CD4-positive, alpha-beta T cell treated with Interleukin-4 for 1 hour (primary cell): ENCODE data around the gene GPR176.
A peak's percentile ranks its signal among the peaks of the same experiment; 100 is the strongest.

Experiments
- DNase-seq, 2 donors: peaks; one replicate each; pipeline ENCODE4 v3.0.0-alpha.2; 2020 to 2022

Gene GPR176

DNA sequence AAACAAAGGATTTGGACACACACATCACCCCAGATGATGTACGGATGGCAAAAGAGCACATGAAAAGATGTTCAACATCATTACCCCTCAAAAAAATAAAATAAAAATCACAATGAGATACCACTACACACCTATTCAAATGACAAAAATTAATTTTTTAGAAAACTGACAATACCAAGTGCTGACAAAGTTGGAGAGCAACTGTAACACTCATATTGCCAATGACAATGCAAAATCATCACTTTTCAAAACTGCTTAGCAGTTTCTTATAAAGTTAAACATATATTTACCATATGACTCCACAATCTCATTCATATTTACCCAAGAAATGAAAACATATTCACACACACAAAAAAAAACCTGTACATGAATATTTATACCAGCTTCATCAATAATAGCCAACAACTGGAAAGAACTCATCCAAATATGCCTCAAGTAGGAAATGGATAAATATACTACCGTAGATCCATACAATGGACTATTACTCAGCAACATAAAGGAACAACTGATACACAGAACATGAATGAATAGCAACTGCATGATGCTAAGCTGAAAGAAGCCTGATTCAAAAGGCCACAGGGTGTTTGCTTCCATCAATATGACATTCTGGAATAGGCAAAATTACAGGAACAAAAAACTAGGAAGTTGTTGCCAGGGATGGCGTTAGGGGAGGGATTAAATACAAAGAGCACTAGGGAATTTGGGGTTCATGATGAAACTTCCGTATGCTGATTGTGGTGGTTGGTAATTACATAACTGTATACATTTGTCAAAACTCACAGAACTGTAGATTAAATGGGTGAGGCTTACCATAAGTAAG, 138.7 kb downstream of the GPR176 start:
- DNase-seq: no peak

DNA sequence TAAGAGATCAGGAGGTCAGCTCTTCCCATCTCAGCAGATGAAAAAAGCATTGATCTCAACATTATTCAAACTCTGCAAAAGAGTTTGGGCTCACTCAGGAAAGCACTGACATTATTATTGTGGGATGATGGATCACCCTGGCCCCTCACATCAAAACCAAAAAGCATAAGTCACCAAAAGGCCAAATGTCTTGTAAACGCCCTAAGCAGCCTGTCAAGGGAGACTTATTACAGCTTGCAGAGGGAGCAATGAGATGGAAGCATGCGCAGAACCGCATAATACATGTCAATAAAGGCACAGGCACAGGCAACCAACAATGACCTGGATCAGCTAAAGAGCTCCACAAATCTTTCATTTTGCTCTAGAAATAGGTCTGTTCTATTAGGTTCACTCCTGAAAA, 142.0 kb downstream of the GPR176 start:
- no peak for DNase-seq

DNA sequence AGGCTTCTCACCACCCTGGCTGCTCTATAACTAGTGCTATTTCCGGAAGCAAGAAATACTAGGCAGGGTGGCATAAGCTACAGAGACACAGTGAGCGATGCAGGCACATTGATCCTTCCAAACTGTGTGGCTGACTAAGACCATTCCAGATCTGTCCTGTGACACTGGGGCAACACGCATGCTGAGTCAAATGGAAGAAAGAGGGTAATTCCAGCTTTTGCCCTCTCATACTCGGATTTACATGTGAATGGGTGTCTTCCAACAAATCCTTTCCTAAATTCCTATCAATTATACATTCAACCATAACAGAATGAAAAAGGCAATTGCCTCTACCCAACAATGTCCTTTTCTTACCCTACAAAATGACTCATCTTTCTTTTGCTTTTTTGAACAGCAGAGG, 142.6 kb downstream of the GPR176 start:
- DNase-seq: no peak

DNA sequence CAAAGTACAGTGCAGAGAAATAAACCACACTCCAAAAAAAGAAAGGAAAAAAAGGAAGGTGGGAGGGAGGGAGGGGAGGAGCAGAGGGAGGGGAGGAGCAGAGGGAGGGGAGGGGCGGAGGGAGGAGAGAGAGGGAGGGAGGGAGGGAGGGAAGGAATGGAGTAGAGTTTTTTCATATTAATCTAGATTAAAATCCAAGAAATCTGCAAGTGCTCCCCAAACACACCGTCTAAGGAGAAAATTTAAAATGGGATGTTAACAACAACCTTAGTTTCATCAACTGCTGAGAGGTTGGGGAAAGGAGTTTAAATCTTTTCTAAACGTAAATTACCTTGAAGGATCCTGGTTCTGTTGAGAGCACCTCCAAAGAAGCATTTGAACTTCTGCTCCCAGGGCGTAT, 144.0 kb downstream of the GPR176 start:
- DNase-seq: no peak

DNA sequence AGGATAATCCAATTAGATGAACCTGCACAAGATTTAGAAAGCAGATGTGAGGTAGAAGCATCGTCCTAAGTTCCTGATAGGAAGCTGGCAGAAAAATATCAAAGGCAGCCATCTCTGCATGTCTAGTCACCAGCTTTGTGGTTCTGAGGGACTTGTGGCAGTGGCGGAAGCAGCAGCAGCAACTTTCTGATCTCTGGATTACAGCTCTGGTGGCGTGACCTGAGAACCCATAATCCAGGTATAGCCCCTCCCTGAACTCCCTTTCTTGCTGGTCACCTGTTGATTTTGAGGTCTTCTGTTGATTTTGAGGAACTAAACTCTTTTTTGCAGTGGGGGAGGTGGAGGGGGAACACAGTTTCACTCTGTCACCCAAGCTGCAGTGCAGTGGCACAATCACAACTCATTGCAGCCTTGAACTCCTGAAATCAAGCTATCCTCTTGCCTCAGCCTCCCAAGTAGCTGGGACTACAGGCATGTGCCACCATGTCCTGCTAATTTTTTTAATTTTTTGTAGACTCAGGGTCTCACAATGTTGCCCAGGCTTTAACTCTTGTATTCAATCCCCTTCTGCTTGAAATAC, 145.3 kb downstream of the GPR176 start:
- DNase-seq: peak; percentile 33 to 49

DNA sequence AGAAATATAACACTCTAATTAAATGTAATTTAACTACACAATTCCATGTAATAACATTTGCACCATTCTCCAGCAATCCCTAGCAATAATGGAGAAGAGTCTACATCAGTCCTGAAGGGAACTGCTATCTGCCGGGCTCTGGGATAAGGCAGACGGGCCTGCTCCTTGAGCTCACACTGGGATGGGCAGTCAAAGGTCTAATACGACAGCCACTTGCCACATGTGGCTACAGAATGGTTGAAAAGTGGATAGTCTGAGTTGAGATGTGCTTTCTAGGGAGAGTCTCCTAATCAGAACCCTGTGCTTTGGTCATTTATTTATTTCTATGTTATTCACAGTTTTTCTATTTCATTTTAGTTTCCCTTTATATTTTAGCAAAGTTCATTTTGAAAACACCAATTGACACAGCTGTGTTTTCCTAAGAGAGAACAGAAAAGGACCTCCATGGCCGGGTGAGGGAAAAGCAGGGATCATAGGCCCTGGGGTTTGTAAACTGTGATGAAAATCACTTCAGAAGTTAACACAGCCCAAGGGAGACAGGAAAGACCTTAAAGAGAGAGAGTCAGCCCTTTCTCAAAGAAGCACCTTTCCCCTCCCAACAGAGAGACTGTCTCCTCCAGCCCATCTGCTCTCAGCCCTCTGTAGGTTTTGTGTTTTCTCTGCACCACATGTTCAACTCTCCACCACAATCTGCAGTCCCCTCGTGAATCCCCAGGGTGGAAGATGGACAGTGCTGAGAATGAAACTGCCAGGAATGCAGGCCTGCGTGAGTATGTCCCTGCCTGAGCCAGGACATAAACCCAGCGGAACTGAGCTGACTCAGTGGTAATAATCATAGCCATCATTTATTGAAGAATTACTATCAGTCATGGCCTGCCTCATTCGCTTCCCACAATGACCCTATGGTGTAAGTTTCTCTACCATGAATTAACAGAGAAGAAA, 149.0 kb downstream of the GPR176 start:
- DNase-seq: no peak

DNA sequence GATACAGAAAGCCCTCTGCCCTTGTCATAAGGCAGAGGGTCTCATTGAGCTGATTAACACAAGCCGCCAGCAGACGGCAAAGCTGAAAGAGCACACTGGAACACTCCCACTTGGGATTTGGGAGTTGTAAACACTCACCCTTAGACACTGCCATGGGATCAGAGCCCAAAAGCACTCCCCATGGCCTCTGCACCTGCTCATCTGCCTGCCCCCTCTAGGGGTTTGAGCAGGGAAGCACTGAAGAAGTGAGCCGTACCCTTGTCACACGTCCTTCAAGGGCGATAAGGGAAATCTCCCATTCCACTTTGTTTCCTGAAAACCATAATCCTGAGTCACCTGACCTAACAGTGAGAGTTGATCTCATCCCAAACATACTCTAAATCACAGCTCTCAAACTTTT, 152.1 kb downstream of the GPR176 start:
- no peak for DNase-seq

DNA sequence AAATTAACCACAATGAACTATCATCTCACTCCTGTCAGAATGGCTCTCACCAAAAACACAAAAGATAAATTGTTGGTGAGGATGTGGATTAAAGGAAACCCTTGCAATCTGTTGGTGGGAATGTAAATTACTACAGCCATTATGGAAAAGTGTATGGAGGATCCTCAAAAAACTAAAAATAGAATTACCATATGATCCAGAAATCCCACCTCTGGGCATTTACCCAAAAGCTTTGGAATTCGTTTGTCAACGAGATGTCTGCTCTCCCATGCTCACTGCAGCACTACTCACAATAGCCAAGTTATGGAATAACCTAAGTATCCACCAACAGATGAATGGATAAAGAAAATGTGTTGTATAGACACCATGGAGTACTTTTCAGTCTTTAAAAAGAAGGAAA, 159.1 kb downstream of the GPR176 start:
- DNase-seq: no peak

DNA sequence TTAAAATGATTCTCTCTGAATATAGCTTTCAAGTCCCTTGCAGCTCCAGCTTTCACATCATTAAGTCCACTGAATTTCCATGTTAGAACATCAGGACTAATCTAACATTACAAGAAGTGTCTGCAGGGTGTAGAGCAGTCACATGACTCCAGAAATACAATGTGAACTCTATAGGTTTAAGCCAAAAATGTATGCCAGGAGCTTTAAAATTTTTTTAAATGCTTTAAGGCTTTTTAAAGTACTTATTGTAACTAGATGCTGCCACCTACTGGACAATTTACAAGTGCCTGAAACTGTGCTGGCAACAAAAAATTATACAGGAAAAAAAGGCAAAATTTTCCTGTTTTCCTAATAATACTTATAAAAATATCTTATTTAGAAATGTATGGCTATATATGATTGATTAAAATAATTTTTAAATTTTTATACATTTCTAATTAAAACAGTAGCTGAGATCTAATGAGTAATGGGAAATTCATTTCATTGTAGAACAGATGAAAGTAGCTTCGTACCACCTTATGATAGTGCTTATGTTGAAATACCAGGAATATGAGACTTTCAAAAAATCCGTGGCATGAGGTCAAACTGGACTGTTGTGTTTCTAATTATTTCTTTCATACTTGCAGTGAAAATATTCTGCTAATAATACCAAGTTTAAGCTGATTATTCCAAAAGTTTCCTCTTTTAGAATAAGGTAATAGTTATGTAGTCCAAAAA, 163.1 kb downstream of the GPR176 start:
- peak in 1 of 2 donors; percentile 67 for DNase-seq

DNA sequence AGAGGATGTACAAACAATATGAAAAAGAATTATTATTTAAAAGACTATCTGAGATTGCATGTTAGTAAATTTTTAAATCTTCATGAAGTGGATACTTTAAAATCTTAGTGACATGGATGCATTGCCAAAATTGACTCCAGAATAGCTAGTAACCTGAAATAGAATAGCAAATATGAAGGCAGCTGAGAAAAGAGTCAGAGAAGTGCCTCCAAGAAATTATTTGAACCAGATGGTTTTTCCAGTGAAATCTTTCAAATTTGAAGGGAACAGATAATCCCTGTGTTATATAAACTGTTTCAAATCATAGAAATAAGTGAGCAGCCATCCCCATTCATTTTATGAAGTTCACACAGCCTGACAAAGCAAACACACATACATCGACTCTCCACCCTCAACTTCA, 167.1 kb downstream of the GPR176 start:
- no peak for DNase-seq

DNA sequence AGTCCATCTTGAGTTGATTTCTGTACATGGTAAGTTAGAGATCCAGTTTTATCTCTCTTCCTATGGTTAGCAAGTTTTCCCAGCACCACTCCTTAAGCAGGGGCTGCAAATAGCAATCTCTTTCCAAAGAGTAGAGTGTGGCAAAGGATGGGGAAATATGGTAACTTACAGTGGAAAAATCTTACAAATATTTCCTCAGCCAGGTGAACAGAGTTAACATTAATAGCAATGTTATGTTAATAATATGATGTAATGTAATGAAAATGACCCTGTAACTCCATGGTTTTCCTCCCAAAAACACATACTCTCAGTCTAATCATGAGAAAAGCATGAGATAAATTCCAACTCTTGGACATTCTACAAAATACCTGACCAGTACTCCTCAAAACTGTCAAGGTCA, 167.8 kb downstream of the GPR176 start:
- DNase-seq: no peak
